ENCODE data around the gene CATSPER4.

DNA sequence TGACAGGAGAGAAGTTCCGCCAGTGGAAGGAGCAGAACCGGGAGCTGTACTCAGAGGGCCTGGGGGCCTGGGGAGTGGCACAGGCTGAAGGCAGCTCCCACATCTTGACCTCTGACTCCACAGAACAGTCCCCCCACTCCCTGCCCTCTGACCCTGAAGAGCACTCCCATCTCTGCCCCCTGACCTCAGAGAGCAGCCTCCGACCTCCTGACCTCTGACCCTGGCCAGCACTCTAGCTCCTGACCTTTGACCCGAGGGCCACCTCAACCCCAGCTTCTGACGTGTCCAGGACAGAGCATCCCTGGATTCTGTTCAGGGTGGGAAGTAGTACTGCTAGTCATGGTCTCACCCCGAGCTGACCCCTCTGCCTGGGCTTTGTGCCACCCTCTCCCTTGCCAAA lies 1.1 kb upstream of the CATSPER4 start:
- no peak for TF ChIP-seq CTCF (IDR thresholded peaks at IDR 0.05; ENCODE audit: low read length)
- no peak for TF ChIP-seq EZH2 (optimal IDR thresholded peaks at IDR 0.05; ENCODE audit: low read depth, low read length)
